Stimulated activated memory B cell treated with anti-CD40 and anti-IgM and Interleukin-4, amounts not matched to agents 10 μg/mL and 1 μg/mL and 100 μg/mL, for 72 hours (primary cell): Measurements from ENCODE around the gene DPP6.

Experiments
- ATAC-seq: fragments of 150-1000 bp; cut with Tn5 transposase; 2 replicates; pipeline ENCODE4 v1.10.0; 2021
- H3K27ac Mint-ChIP-seq: one replicate; pipeline ENCODE4 v1.8.0; 2022; ENCODE audit warnings: mild to moderate bottlenecking, mixed read lengths
- H3K27me3 Mint-ChIP-seq: one replicate; pipeline ENCODE4 v1.8.0; 2022; ENCODE audit warnings: mixed read lengths
- H3K36me3 Mint-ChIP-seq: one replicate; pipeline ENCODE4 v1.8.0; 2022; ENCODE audit warnings: mixed read lengths
- H3K4me1 Mint-ChIP-seq: one replicate; pipeline ENCODE4 v1.8.0; 2022; ENCODE audit warnings: mixed read lengths
- H3K4me3 Mint-ChIP-seq: one replicate; pipeline ENCODE4 v1.8.0; 2022; ENCODE audit warnings: mild to moderate bottlenecking, moderate library complexity, mixed read lengths
- H3K9me3 Mint-ChIP-seq: one replicate; pipeline ENCODE4 v1.8.0; 2022; ENCODE audit warnings: mixed read lengths

DPP6 gene

GRCh38 chr7:154231732-154232131 lies 179.5 kb downstream of the DPP6 start:
- Mint-ChIP-seq H3K27ac (no peak overlapping the region), H3K36me3 (no peaks in the 10 kb centered on the region), H3K4me3 (no peak overlapping the region), H3K9me3 (peaks cover 6% of the 10 kb centered on the region), H3K27me3 (no peaks in the 10 kb centered on the region), H3K4me1 (no peaks in the 10 kb centered on the region)
- no peak for ATAC-seq

GRCh38 chr7:154232700-154233099 lies 180.5 kb downstream of the DPP6 start:
- no peaks in the 10 kb centered on the region for H3K4me1 Mint-ChIP-seq
- H3K9me3 Mint-ChIP-seq: peaks cover 3% of the 10 kb centered on the region
- H3K27ac Mint-ChIP-seq: no peak overlapping the region
- no peak for ATAC-seq
- H3K4me3 Mint-ChIP-seq: no peak overlapping the region
- H3K36me3 Mint-ChIP-seq: no peaks in the 10 kb centered on the region
- H3K27me3 Mint-ChIP-seq: no peaks in the 10 kb centered on the region

- Mint-ChIP-seq H3K27me3 (no peaks in the 10 kb centered on the region), H3K4me1 (no peaks in the 10 kb centered on the region), H3K4me3 (no peak overlapping the region), H3K9me3 (peaks cover 9% of the 10 kb centered on the region), H3K36me3 (no peaks in the 10 kb centered on the region), H3K27ac (no peak overlapping the region)
- ATAC-seq: no peak
These were observed 189.8 kb downstream of the DPP6 start for GRCh38 chr7:154241988-154242387.

- Mint-ChIP-seq H3K9me3 (peaks cover 9% of the 10 kb centered on the region), H3K4me1 (no peaks in the 10 kb centered on the region), H3K27ac (no peak overlapping the region), H3K36me3 (no peaks in the 10 kb centered on the region), H3K4me3 (no peak overlapping the region), H3K27me3 (no peaks in the 10 kb centered on the region)
- ATAC-seq: no peak
These were observed 190.5 kb downstream of the DPP6 start for GRCh38 chr7:154242709-154243108.

- H3K36me3 Mint-ChIP-seq: no peaks in the 10 kb centered on the region
- ATAC-seq: no peak
- no peak overlapping the region for H3K4me3 Mint-ChIP-seq
- no peak overlapping the region for H3K27ac Mint-ChIP-seq
- peaks cover 3% of the 10 kb centered on the region for H3K9me3 Mint-ChIP-seq
- no peaks in the 10 kb centered on the region for H3K4me1 Mint-ChIP-seq
- H3K27me3 Mint-ChIP-seq: no peaks in the 10 kb centered on the region
These were observed 199.8 kb downstream of the DPP6 start for GRCh38 chr7:154252046-154252445.

- Mint-ChIP-seq H3K27ac (no peak overlapping the region), H3K4me1 (no peaks in the 10 kb centered on the region), H3K27me3 (no peaks in the 10 kb centered on the region), H3K9me3 (peaks cover 6% of the 10 kb centered on the region), H3K4me3 (no peak overlapping the region), H3K36me3 (no peaks in the 10 kb centered on the region)
- ATAC-seq: no peak
These were observed 201.6 kb downstream of the DPP6 start for GRCh38 chr7:154253810-154254209.

- Mint-ChIP-seq H3K36me3 (no peaks in the 10 kb centered on the region), H3K27me3 (no peaks in the 10 kb centered on the region), H3K4me3 (no peak overlapping the region), H3K9me3 (peaks cover 13% of the 10 kb centered on the region), H3K4me1 (no peaks in the 10 kb centered on the region), H3K27ac (no peak overlapping the region)
- ATAC-seq: no peak
These were observed 203.1 kb downstream of the DPP6 start for GRCh38 chr7:154255324-154255723.

- Mint-ChIP-seq H3K4me1 (no peaks in the 10 kb centered on the region), H3K4me3 (no peak overlapping the region), H3K27ac (no peak overlapping the region), H3K9me3 (peaks cover 13% of the 10 kb centered on the region), H3K36me3 (no peaks in the 10 kb centered on the region), H3K27me3 (no peaks in the 10 kb centered on the region)
- no peak for ATAC-seq
These were observed 204.0 kb downstream of the DPP6 start for GRCh38 chr7:154256150-154256549.

- Mint-ChIP-seq H3K36me3 (no peaks in the 10 kb centered on the region), H3K27ac (no peak overlapping the region), H3K4me1 (no peaks in the 10 kb centered on the region), H3K4me3 (no peak overlapping the region), H3K27me3 (no peaks in the 10 kb centered on the region), H3K9me3 (peaks cover 18% of the 10 kb centered on the region)
- no peak for ATAC-seq
These were observed 207.2 kb downstream of the DPP6 start for GRCh38 chr7:154259396-154259795.

- Mint-ChIP-seq H3K4me3 (no peak overlapping the region), H3K4me1 (no peaks in the 10 kb centered on the region), H3K36me3 (no peaks in the 10 kb centered on the region), H3K9me3 (peaks cover 2% of the 10 kb centered on the region), H3K27me3 (no peaks in the 10 kb centered on the region), H3K27ac (no peak overlapping the region)
- no peak for ATAC-seq
These were observed 235.2 kb downstream of the DPP6 start for GRCh38 chr7:154287356-154287755.

GRCh38 chr7:154289119-154289518 lies 236.9 kb downstream of the DPP6 start:
- H3K27me3 Mint-ChIP-seq: no peaks in the 10 kb centered on the region
- no peaks in the 10 kb centered on the region for H3K36me3 Mint-ChIP-seq
- no peak overlapping the region for H3K27ac Mint-ChIP-seq
- H3K4me1 Mint-ChIP-seq: no peaks in the 10 kb centered on the region
- no peak overlapping the region for H3K4me3 Mint-ChIP-seq
- peaks cover under 1% of the 10 kb centered on the region for H3K9me3 Mint-ChIP-seq
- ATAC-seq: no peak

- no peaks in the 10 kb centered on the region for H3K36me3 Mint-ChIP-seq
- H3K4me3 Mint-ChIP-seq: no peak overlapping the region
- no peaks in the 10 kb centered on the region for H3K4me1 Mint-ChIP-seq
- no peaks in the 10 kb centered on the region for H3K27me3 Mint-ChIP-seq
- ATAC-seq: no peak
- peaks cover 3% of the 10 kb centered on the region for H3K9me3 Mint-ChIP-seq
- H3K27ac Mint-ChIP-seq: no peak overlapping the region
These were observed 244.2 kb downstream of the DPP6 start for GRCh38 chr7:154296443-154296842.

GRCh38 chr7:154299736-154300135 lies 247.5 kb downstream of the DPP6 start:
- no peaks in the 10 kb centered on the region for H3K4me1 Mint-ChIP-seq
- no peak for ATAC-seq
- no peaks in the 10 kb centered on the region for H3K27me3 Mint-ChIP-seq
- no peaks in the 10 kb centered on the region for H3K36me3 Mint-ChIP-seq
- no peak overlapping the region for H3K4me3 Mint-ChIP-seq
- H3K9me3 Mint-ChIP-seq: peaks cover 8% of the 10 kb centered on the region
- H3K27ac Mint-ChIP-seq: no peak overlapping the region

- no peaks in the 10 kb centered on the region for H3K4me1 Mint-ChIP-seq
- ATAC-seq: no peak
- peaks cover 8% of the 10 kb centered on the region for H3K9me3 Mint-ChIP-seq
- H3K36me3 Mint-ChIP-seq: no peaks in the 10 kb centered on the region
- H3K27ac Mint-ChIP-seq: no peak overlapping the region
- H3K4me3 Mint-ChIP-seq: no peak overlapping the region
- H3K27me3 Mint-ChIP-seq: no peaks in the 10 kb centered on the region
These were observed 250.2 kb downstream of the DPP6 start for GRCh38 chr7:154302380-154302779.

GRCh38 chr7:154304231-154304630 lies 252.0 kb downstream of the DPP6 start:
- no peaks in the 10 kb centered on the region for H3K27me3 Mint-ChIP-seq
- ATAC-seq: no peak
- no peak overlapping the region for H3K4me3 Mint-ChIP-seq
- no peak overlapping the region for H3K27ac Mint-ChIP-seq
- H3K9me3 Mint-ChIP-seq: peaks cover 5% of the 10 kb centered on the region
- H3K4me1 Mint-ChIP-seq: no peaks in the 10 kb centered on the region
- no peaks in the 10 kb centered on the region for H3K36me3 Mint-ChIP-seq

- no peak for ATAC-seq
- no peak overlapping the region for H3K27ac Mint-ChIP-seq
- H3K9me3 Mint-ChIP-seq: peaks cover 5% of the 10 kb centered on the region
- H3K4me3 Mint-ChIP-seq: no peak overlapping the region
- no peaks in the 10 kb centered on the region for H3K4me1 Mint-ChIP-seq
- H3K36me3 Mint-ChIP-seq: no peaks in the 10 kb centered on the region
- H3K27me3 Mint-ChIP-seq: no peaks in the 10 kb centered on the region
These were observed 252.8 kb downstream of the DPP6 start for GRCh38 chr7:154304740-154305700.
